ENCODE data around the gene RIN1. TPM values are rescaled to one million over a fixed set of nuclear protein-coding genes. Genes with fewer than 3 reads are reported as not detected.
A peak's percentile ranks its signal among the peaks of the same experiment; 100 is the strongest.

RIN1 gene
- total RNA-seq, 2 experiments from 2014 or later, result 2.0 to 2.6 TPM

GRCh38 chr11:66287889-66288670 is 48.2 kb downstream of the RIN1 start:
- CTCF ChIA-PET, result interaction anchor here (1.0 to 1.6 kb wide), 3 partner anchors 8 to 66 kb away, joined by 3 to 7 read pairs (median 5); no protein-coding TSS in a partner anchor
- intact Hi-C loops (cut with micrococcal nuclease), result loop anchor here (2.0 kb wide), 1 partner anchor 193 kb away; the partner anchor contains the start of gene DPP3
- peaks cover 37% of the 10 kb centered on the region for H3K4me1 Mint-ChIP-seq (ENCODE audit: low read depth)
- H3K27me3 Mint-ChIP-seq (ENCODE audit: low read depth), result peaks cover 12% of the 10 kb centered on the region
- H3K36me3 Mint-ChIP-seq (ENCODE audit: low read depth), result no peaks in the 10 kb centered on the region
- H3K27ac Mint-ChIP-seq, result peak overlapping the region; percentile 70
- no peaks in the 10 kb centered on the region for H3K9me3 Mint-ChIP-seq
- no peak for DNase-seq
- H3K4me3 Mint-ChIP-seq, result peak overlapping the region; percentile 81

DNA sequence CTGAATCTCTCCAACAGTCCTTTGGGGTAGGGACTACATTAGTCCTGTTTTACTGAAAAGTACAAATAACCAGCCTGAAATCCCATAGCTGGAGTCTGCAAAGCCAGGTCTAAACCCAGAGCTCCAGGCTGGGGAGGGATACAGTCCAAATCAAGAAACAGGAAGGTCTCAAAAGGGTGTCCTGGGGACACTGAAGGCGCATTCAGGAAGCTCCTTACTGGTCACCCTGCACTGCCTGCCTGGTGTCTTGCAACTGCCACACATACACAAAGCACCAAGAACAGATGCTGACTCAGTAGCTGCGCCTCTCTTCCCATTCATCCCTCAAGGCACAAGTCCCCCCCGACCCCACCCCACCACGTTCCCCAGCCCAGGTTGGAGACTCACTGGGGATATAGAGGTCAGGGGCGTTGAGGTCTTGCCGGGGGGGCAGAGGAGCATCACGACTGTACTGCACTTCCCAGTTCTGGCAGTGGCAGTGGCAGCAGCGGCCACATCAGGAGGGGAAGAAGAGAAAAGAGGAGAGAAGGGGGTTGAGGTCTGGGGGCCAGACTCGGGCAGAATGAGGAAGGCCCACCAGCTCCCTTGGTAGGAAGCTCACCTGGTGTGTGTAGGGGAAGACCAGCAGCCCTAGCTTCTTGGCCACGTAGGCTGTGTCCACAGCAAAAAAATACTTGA is 48.9 kb downstream of the RIN1 start:
- intact Hi-C loops (cut with micrococcal nuclease), result no loop called here
- Mint-ChIP-seq H3K4me3 (peak overlapping the region; percentile 55), H3K27ac (no peak overlapping the region)

DNA sequence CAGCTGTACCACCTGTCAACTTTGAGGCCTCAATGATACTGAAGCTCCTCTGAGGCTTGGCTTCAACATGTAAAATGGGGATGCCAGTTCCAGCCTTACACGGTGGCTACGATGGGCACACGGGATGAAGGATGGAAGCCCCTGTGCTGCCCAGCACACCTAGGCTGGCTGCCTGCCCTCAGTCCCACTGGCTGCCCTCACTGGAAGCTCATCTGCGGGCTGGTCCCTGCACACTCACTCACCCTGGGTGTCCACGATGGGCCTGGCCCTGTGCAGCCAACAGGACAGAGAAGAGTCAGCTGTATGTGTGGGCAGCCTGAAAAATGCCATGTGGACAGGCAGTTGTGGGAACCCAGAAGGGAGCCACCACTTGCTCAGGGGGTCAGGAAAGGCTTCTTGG is 49.5 kb downstream of the RIN1 start:
- intact Hi-C loops (cut with micrococcal nuclease), result no loop called here
- Mint-ChIP-seq H3K27ac (no peak overlapping the region), H3K9me3 (no peaks in the 10 kb centered on the region), H3K4me1 (ENCODE audit: low read depth) (peaks cover 43% of the 10 kb centered on the region), H3K27me3 (ENCODE audit: low read depth) (peaks cover 5% of the 10 kb centered on the region), H3K4me3 (no peak overlapping the region), H3K36me3 (ENCODE audit: low read depth) (no peaks in the 10 kb centered on the region)
- DNase-seq, result no peak
- CTCF ChIA-PET, result interaction anchor here (0.6 to 2.4 kb wide), 4 partner anchors 26 to 1413 kb away, joined by 3 to 10 read pairs (median 3); no protein-coding TSS in a partner anchor

More for the DNA sequence above, 48.9 kb downstream of the RIN1 start:
- H3K27me3 Mint-ChIP-seq (ENCODE audit: low read depth), result peaks cover 5% of the 10 kb centered on the region
- no peak for DNase-seq
- no peaks in the 10 kb centered on the region for H3K36me3 Mint-ChIP-seq (ENCODE audit: low read depth)
- CTCF ChIA-PET, result interaction anchor here (0.6 to 2.4 kb wide), 3 partner anchors 25 to 64 kb away, joined by 3 to 10 read pairs (median 3); no protein-coding TSS in a partner anchor
- H3K9me3 Mint-ChIP-seq, result no peaks in the 10 kb centered on the region
- H3K4me1 Mint-ChIP-seq (ENCODE audit: low read depth), result peaks cover 39% of the 10 kb centered on the region

DNA sequence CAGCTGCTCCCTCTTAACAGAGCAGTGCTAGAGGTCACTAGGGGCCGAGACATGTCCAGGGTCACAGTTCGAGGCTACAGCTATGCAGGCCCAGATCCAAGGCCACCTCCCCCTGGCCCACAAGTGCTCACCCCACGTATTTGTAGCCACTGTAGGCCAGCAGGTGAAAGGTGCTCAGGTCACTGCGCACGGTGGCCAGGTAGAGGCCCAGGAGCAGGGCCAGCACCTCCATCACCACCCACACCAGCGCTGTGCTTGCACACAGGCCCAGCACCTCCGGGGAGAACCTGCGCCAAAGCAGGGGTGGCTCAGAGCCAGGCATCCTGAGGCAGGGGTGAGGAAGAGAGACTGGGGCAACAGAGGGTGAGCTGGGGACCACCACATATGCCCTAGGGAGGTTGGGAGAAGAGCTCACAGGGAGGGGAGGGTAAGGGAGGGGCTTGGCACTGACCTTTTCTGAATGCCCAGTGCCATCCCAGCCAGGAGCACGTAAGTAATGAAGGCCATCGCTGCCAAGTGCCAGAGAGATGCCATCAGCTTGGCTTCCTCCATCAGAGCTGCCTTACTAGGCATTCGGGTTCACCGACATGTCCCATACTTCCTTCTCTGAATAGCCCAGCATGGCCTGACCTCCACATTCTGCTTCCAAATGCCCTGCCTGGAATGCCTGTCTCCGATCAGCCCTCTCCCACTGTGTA is 50.8 kb downstream of the RIN1 start:
- Mint-ChIP-seq H3K27me3 (ENCODE audit: low read depth) (peaks cover 2% of the 10 kb centered on the region), H3K36me3 (ENCODE audit: low read depth) (no peaks in the 10 kb centered on the region), H3K9me3 (no peaks in the 10 kb centered on the region), H3K4me3 (no peak overlapping the region), H3K27ac (no peak overlapping the region), H3K4me1 (ENCODE audit: low read depth) (peaks cover 41% of the 10 kb centered on the region)
- DNase-seq, result no peak
- CTCF ChIA-PET, result interaction anchor here (2.4 kb wide), 1 partner anchor 62 kb away, joined by 10 read pairs; no protein-coding TSS in a partner anchor
- intact Hi-C loops (cut with micrococcal nuclease), result no loop called here

DNA sequence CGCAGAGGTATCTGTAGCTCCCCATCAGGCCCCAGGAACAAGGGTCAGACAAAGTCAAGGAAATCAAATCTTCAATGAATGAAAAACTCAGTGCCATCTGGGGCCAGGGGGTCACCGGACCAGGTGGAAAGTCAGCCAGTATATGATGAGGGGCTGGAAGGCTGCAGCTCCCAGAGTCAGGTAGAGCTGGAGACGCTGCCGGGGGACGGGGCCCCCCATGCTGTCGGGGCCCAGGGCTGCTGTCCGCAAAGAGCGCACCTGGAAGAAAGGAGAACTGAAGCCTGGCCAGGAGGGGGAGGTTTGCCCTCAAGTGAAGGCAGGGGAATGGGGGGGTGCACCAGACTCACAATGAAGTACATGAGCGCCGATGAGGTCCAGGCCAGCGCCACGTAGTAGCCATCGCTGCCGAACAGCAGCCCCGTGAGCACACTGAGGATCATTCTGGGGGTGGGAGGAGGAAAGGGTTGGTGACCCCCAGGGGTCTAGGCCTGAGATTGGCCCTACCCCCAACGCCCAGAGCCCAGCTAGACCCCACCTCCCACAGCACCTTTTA is 51.6 kb downstream of the RIN1 start:
- Mint-ChIP-seq H3K36me3 (ENCODE audit: low read depth) (no peaks in the 10 kb centered on the region), H3K27me3 (ENCODE audit: low read depth) (no peaks in the 10 kb centered on the region), H3K27ac (no peak overlapping the region), H3K4me1 (ENCODE audit: low read depth) (peaks cover 33% of the 10 kb centered on the region), H3K4me3 (no peak overlapping the region), H3K9me3 (no peaks in the 10 kb centered on the region)
- intact Hi-C loops (cut with micrococcal nuclease), result no loop called here
- DNase-seq, result no peak
- CTCF ChIA-PET, result interaction anchor here (0.9 kb wide), 1 partner anchor 63 kb away, joined by 4 read pairs; no protein-coding TSS in a partner anchor

GRCh38 chr11:66283461-66284105 is 52.7 kb downstream of the RIN1 start:
- H3K27me3 Mint-ChIP-seq (ENCODE audit: low read depth), result no peaks in the 10 kb centered on the region
- H3K27ac Mint-ChIP-seq, result no peak overlapping the region
- H3K4me1 Mint-ChIP-seq (ENCODE audit: low read depth), result peaks cover 33% of the 10 kb centered on the region
- H3K9me3 Mint-ChIP-seq, result no peaks in the 10 kb centered on the region
- no peak overlapping the region for H3K4me3 Mint-ChIP-seq
- H3K36me3 Mint-ChIP-seq (ENCODE audit: low read depth), result no peaks in the 10 kb centered on the region
- intact Hi-C loops (cut with micrococcal nuclease), result no loop called here
- CTCF ChIA-PET, result interaction anchor here (0.9 to 2.4 kb wide), 4 partner anchors 11 to 62 kb away, joined by 3 to 19 read pairs (median 4); no protein-coding TSS in a partner anchor
- DNase-seq, result no peak

DNA sequence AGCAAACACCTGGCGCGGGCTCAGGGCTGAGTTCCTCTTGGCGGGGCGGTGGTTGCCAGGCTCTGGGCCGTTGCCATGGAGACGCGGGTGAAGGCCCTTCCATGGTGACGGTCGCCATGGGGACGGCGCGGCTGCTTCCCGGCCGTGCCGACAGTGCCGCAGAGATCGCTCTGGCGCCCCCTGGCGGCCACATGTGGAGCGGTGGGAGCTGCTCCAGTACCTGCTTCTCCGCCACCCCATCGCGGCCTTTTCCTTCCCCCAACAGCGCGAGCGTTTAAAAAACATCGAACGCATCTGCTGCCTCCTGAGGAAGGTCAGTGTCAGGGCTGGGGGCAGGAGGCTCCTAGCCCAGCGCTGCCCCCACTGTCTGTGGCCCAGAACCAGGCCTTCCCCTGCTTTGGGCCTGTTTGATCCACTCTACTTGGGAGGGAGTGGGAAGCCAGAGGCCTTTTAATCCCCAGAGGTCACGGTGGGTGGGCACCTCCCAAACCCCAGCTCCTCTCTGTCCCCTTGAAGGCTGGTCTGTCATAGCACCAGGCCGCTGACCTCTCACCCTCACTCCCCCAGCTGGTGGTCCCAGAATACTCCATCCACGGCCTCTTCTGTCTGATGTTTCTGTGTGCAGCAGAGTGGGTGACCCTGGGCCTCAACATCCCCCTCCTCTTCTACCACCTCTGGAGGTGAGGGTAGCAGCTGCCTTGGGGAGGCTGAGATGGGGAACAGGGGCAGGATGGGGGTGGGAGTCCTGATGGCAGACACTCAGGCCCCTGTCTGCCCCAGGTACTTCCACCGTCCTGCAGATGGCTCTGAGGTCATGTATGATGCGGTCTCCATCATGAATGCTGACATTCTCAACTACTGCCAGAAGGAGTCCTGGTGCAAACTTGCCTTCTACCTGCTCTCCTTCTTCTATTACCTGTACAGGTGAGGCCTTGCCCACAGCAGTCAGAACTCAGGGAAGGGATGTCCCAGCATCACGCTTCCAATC is 53.5 kb downstream of the RIN1 start:
- no peaks in the 10 kb centered on the region for H3K27me3 Mint-ChIP-seq (ENCODE audit: low read depth)
- H3K4me3 Mint-ChIP-seq, result no peak overlapping the region
- CTCF ChIA-PET, result interaction anchor here (0.5 to 2.4 kb wide), 11 partner anchors 10 to 389 kb away, joined by 3 to 19 read pairs (median 4); no protein-coding TSS in a partner anchor

More for the DNA sequence above, 53.5 kb downstream of the RIN1 start:
- peak; percentile 99 for DNase-seq
- H3K9me3 Mint-ChIP-seq, result no peaks in the 10 kb centered on the region
- intact Hi-C loops (cut with micrococcal nuclease), result loop anchor here (1.0 kb wide), 2 partner anchors 14 to 60 kb away; partner anchors contain the start of gene RAB1B
- H3K4me1 Mint-ChIP-seq (ENCODE audit: low read depth), result peaks cover 28% of the 10 kb centered on the region
- peak overlapping the region; percentile 59 for H3K27ac Mint-ChIP-seq
- no peaks in the 10 kb centered on the region for H3K36me3 Mint-ChIP-seq (ENCODE audit: low read depth)

Other genes starting within 250 kb of the RIN1 start
- 10 to 100 TPM; 36.9 to 41.7 TPM for gene KLC2, start 78.7 kb downstream of the RIN1 start, total RNA-seq
- 100 to 1,000 TPM; 112 to 115 TPM for gene RAB1B, start 67.8 kb downstream of the RIN1 start, total RNA-seq
- 1 to 10 TPM; 1.2 to 1.6 TPM for gene CNIH2, start 58.3 kb downstream of the RIN1 start, total RNA-seq
- 10 to 100 TPM; 45.9 to 49.7 TPM for gene YIF1A, start 47.3 kb downstream of the RIN1 start, total RNA-seq
- gene TMEM151A, start 44.5 kb downstream of the RIN1 start, total RNA-seq, result not detected
- under 1 TPM; 0.15 to 0.26 TPM for gene CD248, start 19.4 kb downstream of the RIN1 start, total RNA-seq
- 10 to 100 TPM; 24.0 to 25.3 TPM for gene BRMS1, start 8.7 kb upstream of the RIN1 start, total RNA-seq
- gene B4GAT1, start 11.2 kb upstream of the RIN1 start, total RNA-seq, result 1 to 10 TPM; 5.4 to 5.8 TPM
- 1 to 10 TPM; 6.6 to 7.4 TPM for gene SLC29A2, start 35.3 kb upstream of the RIN1 start, total RNA-seq
- not detected for gene NPAS4, start 84.6 kb upstream of the RIN1 start, total RNA-seq
- 100 to 1,000 TPM; 143 to 144 TPM for gene MRPL11, start 102.4 kb upstream of the RIN1 start, total RNA-seq
- 1 to 10 TPM; 2.3 to 2.4 TPM for gene PELI3, start 130.5 kb upstream of the RIN1 start, total RNA-seq
- gene DPP3, start 144.0 kb upstream of the RIN1 start, total RNA-seq, result 10 to 100 TPM; 73.8 to 80.1 TPM
- gene BBS1, start 174.2 kb upstream of the RIN1 start, total RNA-seq, result 10 to 100 TPM; 10.1 to 10.9 TPM
- 10 to 100 TPM; 11.5 to 13.4 TPM for gene ZDHHC24, start 209.6 kb upstream of the RIN1 start, total RNA-seq
- gene ACTN3, start 210.5 kb upstream of the RIN1 start, total RNA-seq, result under 1 TPM in 1 of 2 experiments, not detected in 1; 0.07 TPM
- gene CTSF, start 232.2 kb upstream of the RIN1 start, total RNA-seq, result under 1 TPM; 0.64 to 0.96 TPM